Spleen (tissue), 7 donors: ENCODE data around the gene PGLYRP2.

Experiments
- CTCF ChIP-seq, 11 experiments: fragments of 200-600 bp in 7 of 11; fragments of 450-650 bp in 4 of 11; sonication (generic) in 4 of 11; IDR thresholded peaks in 8 of 11; conservative IDR thresholded peaks in 3 of 11; 1 replicate in 7 of 11; 2 replicates in 4 of 11; pipeline versions ENCODE4 v1.4.0 to v1.8.0; 2016 to 2021; ENCODE audit warnings: antibody characterized with exemption in 11 of 11, inconsistent platforms in 4 of 11, mild to moderate bottlenecking in 1 of 11
- POLR2A ChIP-seq, 3 donors: fragments of 450-650 bp; IDR thresholded peaks; one replicate each; pipeline ENCODE4 v1.5.1; 2017; ENCODE audit warnings: antibody characterized with exemption in 3 of 3, mild to moderate bottlenecking in 1 of 3
- POLR2AphosphoS5 ChIP-seq, 3 donors: sonication (generic); formaldehyde crosslinking; IDR thresholded peaks; one replicate each; pipeline ENCODE4 v1.5.1; 2017; ENCODE audit warnings: antibody characterized with exemption in 3 of 3
- donor health status: DM: no; HTN: no; CAD: no; lungs with moderate emphysema.
- donor health status: DM: no; HTN: no; CAD: no.
- donor health status: DM: no; HTN: no; CAD: no.

GRCh38 chr19:15507068-15508034 is 28.1 kb upstream of the PGLYRP2 start:
- TF ChIP-seq POLR2AphosphoS5 (IDR thresholded peaks at IDR 0.05): no peak
- TF ChIP-seq POLR2A (IDR thresholded peaks at IDR 0.05): no peak
- no peak for TF ChIP-seq CTCF (IDR thresholded peaks at IDR 0.05 in 8 of 11, conservative IDR thresholded peaks at IDR 0.05 in 3 of 11)
